Esophagus squamous epithelium (tissue), 4 donors: ENCODE measurements around the gene SCNM1.

Experiments used
- POLR2A ChIP-seq, 4 donors: fragments of 450-650 bp; IDR thresholded peaks; one replicate each; pipeline ENCODE4 v1.6.1; 2017; ENCODE audit warnings: antibody characterized with exemption in 4 of 4, mild to moderate bottlenecking in 4 of 4, moderate library complexity in 3 of 4
- TF ChIP-seq, protein P1 (sequence below), 6 experiments: fragments of 450-650 bp in 4 of 6; fragments of 200-600 bp in 2 of 6; sonication (generic) in 2 of 6; IDR thresholded peaks; one replicate each; pipeline ENCODE4 v1.5.1; 2016 to 2019; ENCODE audit warnings: antibody characterized with exemption in 6 of 6, mild to moderate bottlenecking in 4 of 6, moderate library complexity in 4 of 6

DNA sequence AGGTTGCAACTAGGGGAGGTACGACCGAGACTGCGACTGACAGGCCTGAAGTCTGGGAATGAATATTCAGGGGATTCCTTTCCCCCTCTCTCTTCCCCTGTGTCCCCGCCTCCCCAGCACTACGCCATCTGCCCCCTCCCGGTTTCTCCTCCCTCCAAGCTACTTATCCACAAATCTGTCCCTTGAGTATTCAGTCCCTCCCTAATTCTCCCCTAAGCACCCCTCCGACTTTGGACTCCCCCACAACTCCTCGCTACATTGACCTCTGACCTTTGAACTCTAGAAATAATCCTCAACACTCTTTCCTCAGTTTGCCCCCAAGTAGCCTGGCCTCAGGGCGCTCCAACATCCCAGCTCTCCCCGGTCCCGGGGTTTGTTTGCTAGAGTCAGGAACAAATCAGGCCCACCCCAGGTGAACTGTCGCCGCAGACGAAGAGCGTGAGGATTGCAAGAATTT, 635 bp upstream of the SCNM1 start:
- TF ChIP-seq, protein P1, sequence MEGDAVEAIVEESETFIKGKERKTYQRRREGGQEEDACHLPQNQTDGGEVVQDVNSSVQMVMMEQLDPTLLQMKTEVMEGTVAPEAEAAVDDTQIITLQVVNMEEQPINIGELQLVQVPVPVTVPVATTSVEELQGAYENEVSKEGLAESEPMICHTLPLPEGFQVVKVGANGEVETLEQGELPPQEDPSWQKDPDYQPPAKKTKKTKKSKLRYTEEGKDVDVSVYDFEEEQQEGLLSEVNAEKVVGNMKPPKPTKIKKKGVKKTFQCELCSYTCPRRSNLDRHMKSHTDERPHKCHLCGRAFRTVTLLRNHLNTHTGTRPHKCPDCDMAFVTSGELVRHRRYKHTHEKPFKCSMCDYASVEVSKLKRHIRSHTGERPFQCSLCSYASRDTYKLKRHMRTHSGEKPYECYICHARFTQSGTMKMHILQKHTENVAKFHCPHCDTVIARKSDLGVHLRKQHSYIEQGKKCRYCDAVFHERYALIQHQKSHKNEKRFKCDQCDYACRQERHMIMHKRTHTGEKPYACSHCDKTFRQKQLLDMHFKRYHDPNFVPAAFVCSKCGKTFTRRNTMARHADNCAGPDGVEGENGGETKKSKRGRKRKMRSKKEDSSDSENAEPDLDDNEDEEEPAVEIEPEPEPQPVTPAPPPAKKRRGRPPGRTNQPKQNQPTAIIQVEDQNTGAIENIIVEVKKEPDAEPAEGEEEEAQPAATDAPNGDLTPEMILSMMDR (IDR thresholded peaks at IDR 0.05), result no peak
- no peak for TF ChIP-seq POLR2A (IDR thresholded peaks at IDR 0.05)
